K562 (cell line): ENCODE results near the gene ALG12. TPM values are rescaled to one million over a fixed set of nuclear protein-coding genes. Genes with fewer than 3 reads are reported as not detected.

ENCODE experiments used
- ATAC-seq: fragments of 200-7000 bp; cut with Tn5 transposase; 3 replicates; pipeline ENCODE4 v1.9.1; 2020; ENCODE audit warnings: moderate library complexity
- BruUV-seq: library from RNA; stranded (reverse); fragments of 400-500 nt; replicated peaks from 2 replicates; lab custom pipeline; 2021; lab: Mats Ljungman, UMichigan
- CTCF ChIA-PET: fragments of 300-600 bp; formaldehyde crosslinking; extraction: SDS; loops from one replicate; lab custom pipeline; 2021; ENCODE audit warnings: low intra/inter-chr PET ratio; lab: Yijun Ruan, JAX
- POLR2A ChIA-PET: fragments of 300-600, 350-650 bp; sonication (Branson Sonifier 250); formaldehyde crosslinking; extraction: SDS; loops from one replicate; lab custom pipeline; 2021; ENCODE audit warnings: antibody characterized with exemption, inconsistent platforms; lab: Yijun Ruan, JAX
- DNase-seq, 4 experiments: peaks; one replicate each; pipeline versions ENCODE4 v3.0.0 to v3.0.0-alpha.2; 2011 to 2018; ENCODE audit warnings: low spot score in 3 of 4, mixed read lengths in 3 of 4; ENCODE audit errors: extremely low read depth in 1 of 4
- FAIRE-seq: peaks from 2 replicates; lab custom pipeline; 2011; peaks lifted over from hg19 to GRCh38; lab: Jason Lieb, UNC
- H2AFZ ChIP-seq: 2 replicates; pipeline ENCODE4 v1.6.0; 2011; ENCODE audit warnings: low read depth, low read length, control low read depth, inconsistent platforms
- H3K27ac ChIP-seq: fragments of 200-600 bp; 3 replicates; pipeline ENCODE4 v1.8.0; 2011; ENCODE audit warnings: low read depth, mild to moderate bottlenecking, control low read depth, inconsistent platforms, low read length, moderate library complexity, mixed read lengths; ENCODE audit errors: extremely low read depth
- H3K27me3 ChIP-seq, 2 experiments: fragments of 300-600 bp in 1 of 2; 2 replicates in 1 of 2; 3 replicates in 1 of 2; pipeline versions ENCODE4 v1.6.0 to v1.8.0; 2011; ENCODE audit warnings: inconsistent platforms in 2 of 2, low read length in 2 of 2, mild to moderate bottlenecking in 1 of 2, mixed read lengths in 1 of 2, moderate library complexity in 1 of 2; ENCODE audit not compliant: control insufficient read depth in 2 of 2, insufficient read depth in 2 of 2
- H3K36me3 ChIP-seq: fragments of 300-600 bp; 3 replicates; pipeline ENCODE4 v1.8.0; 2011; ENCODE audit warnings: mild to moderate bottlenecking, low read length, inconsistent platforms; ENCODE audit not compliant: control insufficient read depth, insufficient read depth
- H3K4me1 ChIP-seq, 2 experiments: fragments of 200-600 bp in 1 of 2; replicated peaks in 1 of 2; 2 replicates in 1 of 2; 3 replicates in 1 of 2; pipeline versions ENCODE4 v1.5.1 to v1.8.0; 2011; ENCODE audit warnings: inconsistent platforms in 2 of 2, low read length in 2 of 2, mild to moderate bottlenecking in 1 of 2, mixed read lengths in 1 of 2, moderate library complexity in 1 of 2; ENCODE audit not compliant: control insufficient read depth in 2 of 2, insufficient read depth in 2 of 2
- H3K4me2 ChIP-seq: 2 replicates; pipeline ENCODE4 v1.6.1; 2011; ENCODE audit warnings: low read length, control low read depth, inconsistent platforms, mixed read lengths; ENCODE audit not compliant: insufficient read depth
- H3K4me3 ChIP-seq: fragments of 200-600 bp; sonication (generic), shearing (Covaris generic); 2 replicates; pipeline ENCODE4 v1.5.1; 2016; ENCODE audit warnings: control low read depth, inconsistent platforms
- H3K79me2 ChIP-seq: fragments of 200-600 bp; 3 replicates; pipeline ENCODE4 v1.8.0; 2011; ENCODE audit warnings: low read length, inconsistent platforms; ENCODE audit not compliant: control insufficient read depth, insufficient read depth
- H3K9ac ChIP-seq, 2 experiments: 2 replicates each; pipeline versions ENCODE4 v1.6.0 to v1.6.1; 2011; ENCODE audit warnings: low read depth in 2 of 2, low read length in 2 of 2, control low read depth in 1 of 2, inconsistent platforms in 1 of 2, mild to moderate bottlenecking in 1 of 2, mixed read lengths in 1 of 2; ENCODE audit not compliant: insufficient read depth in 1 of 2
- H3K9me1 ChIP-seq: one replicate; pipeline ENCODE4 v1.6.0; 2011; ENCODE audit warnings: inconsistent platforms, mild to moderate bottlenecking, low read length, moderate library complexity; ENCODE audit not compliant: control insufficient read depth, insufficient read depth
- H3K9me3 ChIP-seq: replicated peaks from 2 replicates; pipeline ENCODE4 v1.5.1; 2011; ENCODE audit warnings: low read depth, low read length, inconsistent platforms; ENCODE audit not compliant: control insufficient read depth, insufficient read depth
- H4K20me1 ChIP-seq: replicated peaks from 2 replicates; pipeline ENCODE4 v1.6.1; 2011; ENCODE audit warnings: low read length, inconsistent platforms, mixed read lengths; ENCODE audit not compliant: control insufficient read depth, insufficient read depth
- HEY1 ChIP-seq: fragments of 250-450 bp; sonication (Bioruptor Pico); IDR thresholded peaks from 2 replicates; pipeline ENCODE4 v1.5.0; 2020; ENCODE audit warnings: mild to moderate bottlenecking, moderate library complexity, borderline replicate concordance
- HIVEP1 ChIP-seq: fragments of 250-450 bp; sonication (Bioruptor Pico); IDR thresholded peaks from 2 replicates; pipeline ENCODE4 v1.4.0; 2020; ENCODE audit warnings: mild to moderate bottlenecking
- LEF1 ChIP-seq: fragments of 450-650 bp; IDR thresholded peaks from 2 replicates; pipeline ENCODE4 v1.6.1; 2016; ENCODE audit warnings: mild to moderate bottlenecking
- MCM7 ChIP-seq, 2 experiments: fragments of 450-650 bp; IDR thresholded peaks; 2 replicates each; pipeline ENCODE4 v1.6.1; 2016 to 2018
- SRSF9 ChIP-seq: fragments of 200-400 bp; formaldehyde crosslinking; IDR thresholded peaks from 2 replicates; pipeline ENCODE4 v1.6.1; 2017; ENCODE audit warnings: low read depth, low read length, borderline replicate concordance
- TAF7 ChIP-seq: fragments of 450-650 bp; IDR thresholded peaks from 2 replicates; pipeline ENCODE4 v1.6.1; 2016; ENCODE audit warnings: missing genetic modification characterization, missing compliant biosample characterization
- THRAP3 ChIP-seq: fragments of 450-650 bp; IDR thresholded peaks from 2 replicates; pipeline ENCODE4 v1.6.1; 2016; ENCODE audit warnings: mild to moderate bottlenecking, inconsistent platforms, borderline replicate concordance
- ZNF764 ChIP-seq: fragments of 250-450 bp; sonication (Bioruptor Pico); IDR thresholded peaks from 2 replicates; pipeline ENCODE4 v1.4.0; 2020; ENCODE audit warnings: low read depth, mild to moderate bottlenecking, moderate library complexity
- ZNF778 ChIP-seq: fragments of 450-650 bp; formaldehyde crosslinking; IDR thresholded peaks from 2 replicates; pipeline ENCODE4 v1.4.0; 2020; ENCODE audit warnings: mild to moderate bottlenecking, moderate library complexity
- WGBS: fragments of 100-300 bp; shearing (Covaris generic); methylation state at CpG from one replicate; pipeline ENCODE4 v1.1.6; 2016; ENCODE audit warnings: low coverage, mixed read lengths; ENCODE audit not compliant: insufficient coverage; ENCODE audit errors: missing lambda C conversion rate; 5-methylcytosine and 5-hydroxymethylcytosine counted together
- in situ Hi-C: fragments of 300-500 bp; cut with MboI; formaldehyde crosslinking; loops from 4 replicates; pipeline ENCODE4 v1.15.0; 2018; ENCODE audit warnings: inconsistent platforms, mixed read lengths
- intact Hi-C: fragments of 100-400 bp; cut with micrococcal nuclease; formaldehyde crosslinking; loops from 2 replicates; pipeline ENCODE4 v1.14.2; 2022
- polyA plus RNA-seq, 8 experiments: library from polyadenylated mRNA; depleted of rRNA in 4 of 8; stranded (reverse) in 5 of 8; unstranded in 3 of 8; fragments of >200 nt; fragmentation: Nextera tagmentation in 2 of 8; fragmentation: Illumina TruSeq in 1 of 8; extraction: Ambion mirVana in 2 of 8; extraction: Trizol in 1 of 8; gene quantifications; 2 replicates each; pipeline versions ENCODE4 v1.2.1 to v1.2.3, GENCODE V29; 2011 to 2014; ENCODE audit warnings: inconsistent platforms in 1 of 8, missing spikeins in 1 of 8
- total RNA-seq, 7 experiments: library from RNA; depleted of rRNA in 6 of 7; stranded (reverse); fragments of >200 nt in 6 of 7; fragmentation: Illumina TruSeq in 2 of 7; extraction: Trizol in 2 of 7; gene quantifications; 2 replicates each; pipeline versions ENCODE4 v1.2.1 to v1.2.3, GENCODE V29; 2011 to 2021; ENCODE audit warnings: low replicate concordance in 1 of 7
- TF ChIP-seq, protein P1 (sequence below): fragments of 450-650 bp; conservative IDR thresholded peaks from 2 replicates; pipeline ENCODE4 v1.6.1; 2016; ENCODE audit warnings: missing genetic modification characterization, low read depth, mild to moderate bottlenecking, control low read depth, missing compliant biosample characterization
- TF ChIP-seq, protein P2 (sequence below), 2 experiments: fragments of 450-650 bp in 1 of 2; sonication (generic) in 1 of 2; formaldehyde crosslinking in 1 of 2; IDR thresholded peaks in 1 of 2; conservative IDR thresholded peaks in 1 of 2; 2 replicates each; pipeline versions ENCODE4 v1.6.1 to v1.8.1; 2016 to 2023; ENCODE audit warnings: mild to moderate bottlenecking in 2 of 2, moderate library complexity in 2 of 2, inconsistent platforms in 1 of 2, missing genetic modification reagents in 1 of 2
- TF ChIP-seq, protein P3 (sequence below), 3 experiments: IDR thresholded peaks in 2 of 3; conservative IDR thresholded peaks in 1 of 3; 2 replicates each; pipeline ENCODE4 v1.5.1; 2011 to 2012; ENCODE audit warnings: low read length in 3 of 3, mild to moderate bottlenecking in 3 of 3, control low read depth in 2 of 3, improper control_type of control experiment in 1 of 3, inconsistent platforms in 1 of 3, low read depth in 1 of 3, mixed read lengths in 1 of 3, moderate library complexity in 1 of 3; ENCODE audit not compliant: insufficient read depth in 2 of 3

Gene ALG12
- total and polyA plus RNA-seq, 9 of the 15 experiments (the other 6 are each of a cell fraction or from before 2014, with no cell fraction given) = 0.20 to 8.5 (median 3.4) TPM

DNA sequence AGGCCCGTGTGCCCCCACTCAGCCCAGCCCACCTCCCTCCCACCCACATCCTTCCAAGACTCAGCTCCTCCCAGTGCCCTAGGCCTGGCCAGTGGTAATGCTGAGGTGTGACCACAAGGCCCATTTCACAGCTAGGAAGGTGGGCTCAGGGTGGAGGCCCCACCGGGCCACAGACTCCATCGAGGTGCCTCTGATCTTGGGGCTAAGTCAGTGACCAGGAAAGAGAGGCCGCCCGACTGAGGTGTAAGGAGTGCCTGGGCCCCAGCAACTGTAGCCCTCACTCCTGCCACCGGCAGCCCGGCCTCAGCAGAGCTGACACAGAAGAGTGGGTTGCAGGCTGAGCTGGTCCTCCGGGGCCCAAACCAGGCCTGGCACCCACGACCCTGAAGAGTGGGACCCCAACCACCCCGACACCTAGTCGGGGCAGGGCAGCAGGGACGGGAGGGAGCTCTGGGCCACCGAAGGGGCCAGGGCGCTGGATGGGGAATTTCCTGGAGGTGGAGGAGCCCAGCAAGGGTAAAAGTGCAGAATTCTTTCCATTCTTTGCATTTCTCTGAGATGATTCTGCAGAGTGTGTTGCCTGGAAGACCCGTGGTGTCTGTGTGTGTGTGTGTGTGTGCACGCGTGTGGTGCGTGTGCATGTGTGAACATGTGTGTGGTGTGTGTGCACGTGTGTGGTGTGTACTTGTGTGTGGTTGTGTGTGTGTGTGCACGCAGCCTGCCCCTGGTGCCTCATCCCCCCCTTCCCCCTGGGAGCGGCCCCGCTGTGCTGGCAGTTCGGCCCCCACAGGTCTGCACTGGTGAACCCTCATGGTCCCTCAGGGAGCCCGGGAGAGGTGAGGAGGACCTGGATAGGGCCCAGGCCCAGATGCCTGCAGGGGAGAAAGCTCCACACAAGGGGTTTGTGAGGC is 34.0 kb upstream of the ALG12 start:
- H3K4me2 ChIP-seq = no peak overlapping the region
- BruUV-seq = no TSS peak
- TF ChIP-seq HEY1 (CRISPR knock-in tag) (no peak), ZNF764 (CRISPR knock-in tag) (no peak), SRSF9 (no peak), TAF7 (tag) (no peak), THRAP3 (no peak), LEF1 (no peak), HIVEP1 (CRISPR knock-in tag) (no peak), MCM7 (IDR thresholded peaks at IDR 0.05) (no peak), ZNF778 (CRISPR knock-in tag) (no peak)
- TF ChIP-seq, protein P1, sequence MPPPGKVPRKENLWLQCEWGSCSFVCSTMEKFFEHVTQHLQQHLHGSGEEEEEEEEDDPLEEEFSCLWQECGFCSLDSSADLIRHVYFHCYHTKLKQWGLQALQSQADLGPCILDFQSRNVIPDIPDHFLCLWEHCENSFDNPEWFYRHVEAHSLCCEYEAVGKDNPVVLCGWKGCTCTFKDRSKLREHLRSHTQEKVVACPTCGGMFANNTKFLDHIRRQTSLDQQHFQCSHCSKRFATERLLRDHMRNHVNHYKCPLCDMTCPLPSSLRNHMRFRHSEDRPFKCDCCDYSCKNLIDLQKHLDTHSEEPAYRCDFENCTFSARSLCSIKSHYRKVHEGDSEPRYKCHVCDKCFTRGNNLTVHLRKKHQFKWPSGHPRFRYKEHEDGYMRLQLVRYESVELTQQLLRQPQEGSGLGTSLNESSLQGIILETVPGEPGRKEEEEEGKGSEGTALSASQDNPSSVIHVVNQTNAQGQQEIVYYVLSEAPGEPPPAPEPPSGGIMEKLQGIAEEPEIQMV (tag) = no peak
- TF ChIP-seq, protein P2, sequence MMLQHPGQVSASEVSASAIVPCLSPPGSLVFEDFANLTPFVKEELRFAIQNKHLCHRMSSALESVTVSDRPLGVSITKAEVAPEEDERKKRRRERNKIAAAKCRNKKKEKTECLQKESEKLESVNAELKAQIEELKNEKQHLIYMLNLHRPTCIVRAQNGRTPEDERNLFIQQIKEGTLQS (IDR thresholded peaks at IDR 0.05) = no peak
- TF ChIP-seq, protein P2 (CRISPR knock-in tag; conservative IDR thresholded peaks at IDR 0.05) = no peak
- TF ChIP-seq, protein P3, sequence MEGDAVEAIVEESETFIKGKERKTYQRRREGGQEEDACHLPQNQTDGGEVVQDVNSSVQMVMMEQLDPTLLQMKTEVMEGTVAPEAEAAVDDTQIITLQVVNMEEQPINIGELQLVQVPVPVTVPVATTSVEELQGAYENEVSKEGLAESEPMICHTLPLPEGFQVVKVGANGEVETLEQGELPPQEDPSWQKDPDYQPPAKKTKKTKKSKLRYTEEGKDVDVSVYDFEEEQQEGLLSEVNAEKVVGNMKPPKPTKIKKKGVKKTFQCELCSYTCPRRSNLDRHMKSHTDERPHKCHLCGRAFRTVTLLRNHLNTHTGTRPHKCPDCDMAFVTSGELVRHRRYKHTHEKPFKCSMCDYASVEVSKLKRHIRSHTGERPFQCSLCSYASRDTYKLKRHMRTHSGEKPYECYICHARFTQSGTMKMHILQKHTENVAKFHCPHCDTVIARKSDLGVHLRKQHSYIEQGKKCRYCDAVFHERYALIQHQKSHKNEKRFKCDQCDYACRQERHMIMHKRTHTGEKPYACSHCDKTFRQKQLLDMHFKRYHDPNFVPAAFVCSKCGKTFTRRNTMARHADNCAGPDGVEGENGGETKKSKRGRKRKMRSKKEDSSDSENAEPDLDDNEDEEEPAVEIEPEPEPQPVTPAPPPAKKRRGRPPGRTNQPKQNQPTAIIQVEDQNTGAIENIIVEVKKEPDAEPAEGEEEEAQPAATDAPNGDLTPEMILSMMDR (IDR thresholded peaks at IDR 0.05 in 2 of 3, conservative IDR thresholded peaks at IDR 0.05 in 1 of 3; ENCODE audit: insufficient read depth in 2 of 3, low read depth in 1 of 3, low read length in 3 of 3) = no peak

More for the DNA sequence above, 34.0 kb upstream of the ALG12 start:
- no peak for FAIRE-seq
- CTCF ChIA-PET = no interaction called here
- POLR2A ChIA-PET = interaction anchor here (1.2 to 1.8 kb wide), 2 partner anchors 8 to 16 kb away, joined by 4 to 10 read pairs; partner anchors contain the start of gene PIM3
- in situ Hi-C loops (no loop called here), intact Hi-C loops (no loop called here)
- WGBS = 46% methylated on average over 13 of the region's 24 CpGs
- Histone ChIP-seq H3K9ac (peak overlapping the region in 1 of 2 experiments; percentile 64; a peak in 1 of 4 replicates), H3K27me3 (no peaks in the 10 kb centered on the region), H3K9me1 (no peaks in the 10 kb centered on the region), H4K20me1 (no peaks in the 10 kb centered on the region), H3K4me3 (no peak overlapping the region), H3K9me3 (no peaks in the 10 kb centered on the region), H2AFZ (no peak overlapping the region), H3K27ac (no peak overlapping the region), H3K36me3 (no peaks in the 10 kb centered on the region), H3K4me1 (peaks cover 0 to 94% of the 10 kb centered on the region in 2 experiments; a peak in 2 of 5 replicates), H3K79me2 (no peaks in the 10 kb centered on the region)
- DNase-seq = no peak
- ATAC-seq = no peak
